ENCODE data around the gene U2AF2. TPM values are rescaled to one million over a fixed set of nuclear protein-coding genes. Genes with fewer than 3 reads are reported as not detected.

U2AF2 gene
- total and polyA plus RNA-seq, 2 experiments from 2014 or later, result 73.1 to 233 TPM

- Histone ChIP-seq H3K36me3 (ENCODE audit: insufficient read depth) (no peaks in the 10 kb centered on the region), H4K20me1 (replicated peaks; ENCODE audit: insufficient read depth) (no peaks in the 10 kb centered on the region; the same call in 1 of the 2 replicates), H3F3A (replicated peaks; ENCODE audit: low read depth) (no peaks in the 10 kb centered on the region), H3K27me3 (ENCODE audit: insufficient read depth) (no peaks in the 10 kb centered on the region), H3K27ac (ENCODE audit: low read depth) (no peak overlapping the region), H3K4me3 (no peak overlapping the region), H2AFZ (no peak overlapping the region), H3K9me2 (ENCODE audit: insufficient read depth) (no peaks in the 10 kb centered on the region), H3K4me2 (no peak overlapping the region), H3K4me1 (ENCODE audit: insufficient read depth) (no peaks in the 10 kb centered on the region), H3K79me2 (replicated peaks; ENCODE audit: insufficient read depth) (0 out of 2 replicates have a peak, but pooled peaks cover 3% of the 10 kb centered on the region)
- no peak for TF ChIP-seq JUNB (IDR thresholded peaks at IDR 0.05; ENCODE audit: unreplicated experiment)
- TF ChIP-seq EZH2phosphoT487 (IDR thresholded peaks at IDR 0.05; ENCODE audit: unreplicated experiment), result no peak
- TF ChIP-seq NANOG (IDR thresholded peaks at IDR 0.05; ENCODE audit: borderline replicate concordance), result no peak
- no peak for TF ChIP-seq REST (IDR thresholded peaks at IDR 0.05; ENCODE audit: unreplicated experiment)
- no peak for TF ChIP-seq ETS1 (IDR thresholded peaks at IDR 0.05)
- Mint-ChIP-seq H3K27me3 (ENCODE audit: insufficient read depth, low read depth, poor library complexity) (peaks cover 6% of the 10 kb centered on the region), H3K36me3 (ENCODE audit: low read depth) (peaks cover 31% of the 10 kb centered on the region), H3K4me1 (no peaks in the 10 kb centered on the region), H3K27ac (no peak overlapping the region), H3K4me3 (no peak overlapping the region), H3K9me3 (no peaks in the 10 kb centered on the region)
- DNase-seq (ENCODE audit: low spot score) (no peak), ATAC-seq (no peak)
Measured at GRCh38 chr19:55691561-55692481, 37.0 kb downstream of the U2AF2 start.

GRCh38 chr19:55692681-55693081 lies 37.8 kb downstream of the U2AF2 start:
- H4K20me1 ChIP-seq (replicated peaks; ENCODE audit: insufficient read depth), result no peaks in the 10 kb centered on the region; the same call in 1 of the 2 replicates
- H3K4me3 ChIP-seq, result no peak overlapping the region
- H3K27me3 Mint-ChIP-seq (ENCODE audit: insufficient read depth, low read depth, poor library complexity), result peaks cover 6% of the 10 kb centered on the region
- no peaks in the 10 kb centered on the region for H3K79me2 ChIP-seq (replicated peaks; ENCODE audit: insufficient read depth)
- H3K4me3 Mint-ChIP-seq, result no peak overlapping the region
- no peak for DNase-seq (ENCODE audit: low spot score)
- H3K36me3 Mint-ChIP-seq (ENCODE audit: low read depth), result peaks cover 37% of the 10 kb centered on the region
- no peak for ATAC-seq
- H3K27ac Mint-ChIP-seq, result no peak overlapping the region
- no peaks in the 10 kb centered on the region for H3F3A ChIP-seq (replicated peaks; ENCODE audit: low read depth)
- H3K9me3 Mint-ChIP-seq, result no peaks in the 10 kb centered on the region
- H3K36me3 ChIP-seq (ENCODE audit: insufficient read depth), result no peaks in the 10 kb centered on the region
- H3K27me3 ChIP-seq (ENCODE audit: insufficient read depth), result no peaks in the 10 kb centered on the region
- H3K27ac ChIP-seq (ENCODE audit: low read depth), result no peak overlapping the region
- H2AFZ ChIP-seq, result no peak overlapping the region
- H3K4me2 ChIP-seq, result no peak overlapping the region
- no peaks in the 10 kb centered on the region; the same call in 2 of the 3 replicates for H3K4me1 Mint-ChIP-seq
- no peaks in the 10 kb centered on the region for H3K4me1 ChIP-seq (ENCODE audit: insufficient read depth)
- no peaks in the 10 kb centered on the region for H3K9me2 ChIP-seq (ENCODE audit: insufficient read depth)
- TF ChIP-seq EZH2phosphoT487 (IDR thresholded peaks at IDR 0.05; ENCODE audit: unreplicated experiment), result no peak
- no peak for TF ChIP-seq CREB1 (CRISPR knock-in tag; IDR thresholded peaks at IDR 0.05; ENCODE audit: low read depth)
- no peak for TF ChIP-seq CTCF (conservative IDR thresholded peaks at IDR 0.05; ENCODE audit: low read depth in 2 of 2)

Measured in GM23338 (cell line).